Lung (tissue), 12 donors: Measurements from ENCODE around the gene PTDSS2. TPM values are rescaled to one million over a fixed set of nuclear protein-coding genes. Genes with fewer than 3 reads are reported as not detected.

Source experiments
- ATAC-seq: fragments of 200-7000 bp; cut with Tn5 transposase; one replicate; pipeline ENCODE4 v1.9.1; 2020; ENCODE audit warnings: moderate number of reproducible peaks; ENCODE audit not compliant: insufficient read depth, low FRiP score
- DNase-seq, 3 donors: peaks; one replicate each; pipeline ENCODE4 v3.0.0-alpha.2; 2013 to 2017
- H3K27ac ChIP-seq, 2 donors: one replicate each; pipeline ENCODE4 v1.5.1; 2013; ENCODE audit warnings: mild to moderate bottlenecking in 2 of 2, moderate library complexity in 2 of 2, control low read depth in 1 of 2, inconsistent platforms in 1 of 2, low read depth in 1 of 2, low read length in 1 of 2
- H3K27me3 ChIP-seq, 3 donors: one replicate each; pipeline ENCODE4 v1.5.1; 2013; ENCODE audit warnings: low read length in 2 of 3; ENCODE audit not compliant: control insufficient read depth in 3 of 3, insufficient read depth in 3 of 3
- H3K36me3 ChIP-seq, 4 donors: one replicate each; pipeline ENCODE4 v1.5.1; 2013; ENCODE audit warnings: low read length in 4 of 4, mild to moderate bottlenecking in 1 of 4, moderate library complexity in 1 of 4; ENCODE audit not compliant: control insufficient read depth in 4 of 4, insufficient read depth in 4 of 4
- H3K4me1 ChIP-seq, 5 donors: one replicate each; pipeline ENCODE4 v1.5.1; 2013; ENCODE audit warnings: low read length in 5 of 5, mild to moderate bottlenecking in 2 of 5, moderate library complexity in 1 of 5; ENCODE audit not compliant: control insufficient read depth in 5 of 5, insufficient read depth in 5 of 5
- H3K4me3 ChIP-seq: one replicate; pipeline ENCODE4 v1.5.1; 2013; ENCODE audit warnings: mild to moderate bottlenecking, control low read depth, moderate library complexity
- H3K9ac ChIP-seq, 2 donors: one replicate each; pipeline ENCODE4 v1.5.1; 2013; ENCODE audit warnings: low read length in 2 of 2, control low read depth in 1 of 2; ENCODE audit not compliant: insufficient read depth in 1 of 2
- H3K9me3 ChIP-seq, 4 donors: one replicate each; pipeline ENCODE4 v1.5.1; 2013; ENCODE audit warnings: low read length in 3 of 4, mild to moderate bottlenecking in 1 of 4, moderate library complexity in 1 of 4; ENCODE audit not compliant: control insufficient read depth in 4 of 4, insufficient read depth in 3 of 4
- WGBS, 2 donors: extraction: QIAGEN DNeasy Blood & Tissue Kit; methylation state at CpG; one replicate each; pipeline ENCODE4 v1.1.7; 2013; 5-methylcytosine and 5-hydroxymethylcytosine counted together
- polyA plus RNA-seq, 2 donors: library from polyadenylated mRNA; stranded (reverse); fragments of 200-250 nt; gene quantifications; one replicate each; pipeline ENCODE4 v1.2.1, GENCODE V29; 2013
- total RNA-seq, 2 donors: library from RNA; depleted of rRNA in 1 of 2; stranded (reverse); fragments of >200 nt in 1 of 2; gene quantifications; one replicate each; pipeline ENCODE4 v1.2.1, GENCODE V29; 2014 to 2021
- TF ChIP-seq, protein P1 (sequence below): IDR thresholded peaks from 2 replicates; pipeline ENCODE4 v1.5.1; 2012; ENCODE audit warnings: mild to moderate bottlenecking; ENCODE audit errors: control extremely low read depth, extremely low read depth
- donor health status: control.
- donor health status: control.
- donor health status: Bipolar disorder and iron deficiency.
- donor health status: healthy.
- donor health status: DM: yes; HTN: yes; CAD: no.

PTDSS2 gene
- total and polyA plus RNA-seq, 4 donors = 20.4 to 36.5 (median 28.1) TPM

DNA sequence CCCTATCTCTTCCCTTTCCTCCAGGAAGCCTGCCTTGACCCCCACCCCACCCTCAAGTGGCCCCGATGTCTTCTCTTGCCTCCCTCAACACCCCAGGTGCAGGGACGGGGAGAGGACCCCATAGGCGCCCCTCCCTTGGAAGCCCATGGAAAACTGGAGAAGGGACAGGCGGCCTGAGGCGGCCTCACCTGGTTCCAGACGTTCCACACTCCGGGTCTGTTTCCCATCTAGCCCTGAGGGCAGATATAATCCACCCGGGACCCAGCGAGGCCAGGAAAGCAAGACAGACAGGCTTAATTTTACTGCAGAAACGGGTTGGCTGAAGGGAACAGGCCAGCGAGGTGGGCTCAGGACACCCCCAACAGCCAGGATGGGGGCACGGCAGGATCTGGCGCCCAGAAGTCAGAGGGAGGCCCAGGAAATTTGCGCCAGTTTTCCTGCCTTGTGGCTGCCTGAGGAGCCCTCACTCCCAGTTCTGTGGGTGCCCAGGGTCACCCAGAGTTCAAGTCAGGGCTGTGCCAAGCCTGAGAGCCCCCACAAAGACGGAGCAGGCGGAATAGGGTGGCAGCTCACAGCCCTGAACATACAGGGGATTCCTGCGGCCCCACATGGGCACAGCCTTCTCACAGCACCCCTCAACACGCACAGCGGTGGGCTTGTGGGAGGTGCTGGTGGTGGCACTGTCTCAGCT, 32.3 kb upstream of the PTDSS2 start:
- no peak for DNase-seq
- Histone ChIP-seq H3K4me1 (peaks cover 0 to 20% (median 10%) of the 10 kb centered on the region in 5 donors), H3K9ac (no peak overlapping the region), H3K9me3 (no peaks in the 10 kb centered on the region), H3K36me3 (no peaks in the 10 kb centered on the region), H3K27me3 (peaks cover 0 to 4% (median 4%) of the 10 kb centered on the region in 3 donors), H3K27ac (no peak overlapping the region), H3K4me3 (no peak overlapping the region)
- 66 to 72% methylated on average over 19 of the region's 19 CpGs for WGBS, 2 donors
- ATAC-seq = no peak
- TF ChIP-seq, protein P1, sequence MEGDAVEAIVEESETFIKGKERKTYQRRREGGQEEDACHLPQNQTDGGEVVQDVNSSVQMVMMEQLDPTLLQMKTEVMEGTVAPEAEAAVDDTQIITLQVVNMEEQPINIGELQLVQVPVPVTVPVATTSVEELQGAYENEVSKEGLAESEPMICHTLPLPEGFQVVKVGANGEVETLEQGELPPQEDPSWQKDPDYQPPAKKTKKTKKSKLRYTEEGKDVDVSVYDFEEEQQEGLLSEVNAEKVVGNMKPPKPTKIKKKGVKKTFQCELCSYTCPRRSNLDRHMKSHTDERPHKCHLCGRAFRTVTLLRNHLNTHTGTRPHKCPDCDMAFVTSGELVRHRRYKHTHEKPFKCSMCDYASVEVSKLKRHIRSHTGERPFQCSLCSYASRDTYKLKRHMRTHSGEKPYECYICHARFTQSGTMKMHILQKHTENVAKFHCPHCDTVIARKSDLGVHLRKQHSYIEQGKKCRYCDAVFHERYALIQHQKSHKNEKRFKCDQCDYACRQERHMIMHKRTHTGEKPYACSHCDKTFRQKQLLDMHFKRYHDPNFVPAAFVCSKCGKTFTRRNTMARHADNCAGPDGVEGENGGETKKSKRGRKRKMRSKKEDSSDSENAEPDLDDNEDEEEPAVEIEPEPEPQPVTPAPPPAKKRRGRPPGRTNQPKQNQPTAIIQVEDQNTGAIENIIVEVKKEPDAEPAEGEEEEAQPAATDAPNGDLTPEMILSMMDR = no peak

DNA sequence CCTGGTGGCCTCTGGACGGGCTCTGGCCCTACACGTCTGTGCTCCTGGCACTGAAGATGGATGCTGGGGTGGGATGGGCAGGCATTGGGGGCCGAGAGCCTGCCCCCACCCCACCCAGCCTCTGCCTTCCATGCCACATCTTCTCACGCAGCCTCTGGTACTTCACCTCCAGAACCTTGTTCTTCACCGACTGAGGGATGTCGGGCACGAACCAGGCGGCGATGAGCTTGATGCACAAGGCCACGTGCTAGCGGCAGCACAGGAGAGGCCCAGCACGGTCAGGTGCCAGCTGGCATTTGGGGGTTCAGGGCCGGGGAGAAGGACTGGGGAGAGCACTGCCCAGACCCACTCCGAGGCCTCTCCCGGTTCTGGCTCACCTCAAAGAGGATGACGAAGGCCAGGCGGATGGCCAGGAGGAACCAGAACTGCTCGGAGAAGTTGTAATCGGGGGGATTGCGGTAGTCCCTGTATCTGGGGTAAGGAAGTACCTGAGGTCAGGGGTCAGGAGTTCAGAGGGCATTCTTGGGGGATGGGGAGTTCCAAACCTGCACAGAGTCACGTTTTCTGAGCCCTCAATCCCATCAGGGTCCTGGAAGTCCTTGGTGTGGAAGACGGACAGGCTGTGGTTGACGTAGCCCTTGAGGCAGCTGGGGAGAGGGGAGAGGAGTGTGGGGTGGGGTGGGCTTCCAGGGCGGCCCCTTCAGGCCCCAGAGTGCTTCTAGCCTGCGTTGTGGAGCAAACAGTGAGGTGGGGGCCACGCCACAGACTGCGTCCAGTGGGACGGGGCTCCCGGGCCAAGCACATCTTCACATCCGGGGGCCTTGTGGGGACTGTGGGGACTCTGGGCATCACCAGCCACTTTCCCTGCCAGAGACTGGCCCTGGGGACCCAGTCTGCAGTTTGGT, 31.5 kb upstream of the PTDSS2 start:
- TF ChIP-seq, protein P1 = no peak
- no peaks in the 10 kb centered on the region for H3K36me3 ChIP-seq
- no peak overlapping the region for H3K27ac ChIP-seq
- no peak for DNase-seq
- no peak overlapping the region for H3K9ac ChIP-seq
- no peaks in the 10 kb centered on the region for H3K9me3 ChIP-seq
- H3K4me1 ChIP-seq = peaks cover 0 to 19% (median 10%) of the 10 kb centered on the region in 5 donors
- peaks cover 0 to 4% (median 4%) of the 10 kb centered on the region in 3 donors for H3K27me3 ChIP-seq
- no peak for ATAC-seq
- H3K4me3 ChIP-seq = no peak overlapping the region
- WGBS, 2 donors = 94% methylated on average over 30 of the region's 30 CpGs

DNA sequence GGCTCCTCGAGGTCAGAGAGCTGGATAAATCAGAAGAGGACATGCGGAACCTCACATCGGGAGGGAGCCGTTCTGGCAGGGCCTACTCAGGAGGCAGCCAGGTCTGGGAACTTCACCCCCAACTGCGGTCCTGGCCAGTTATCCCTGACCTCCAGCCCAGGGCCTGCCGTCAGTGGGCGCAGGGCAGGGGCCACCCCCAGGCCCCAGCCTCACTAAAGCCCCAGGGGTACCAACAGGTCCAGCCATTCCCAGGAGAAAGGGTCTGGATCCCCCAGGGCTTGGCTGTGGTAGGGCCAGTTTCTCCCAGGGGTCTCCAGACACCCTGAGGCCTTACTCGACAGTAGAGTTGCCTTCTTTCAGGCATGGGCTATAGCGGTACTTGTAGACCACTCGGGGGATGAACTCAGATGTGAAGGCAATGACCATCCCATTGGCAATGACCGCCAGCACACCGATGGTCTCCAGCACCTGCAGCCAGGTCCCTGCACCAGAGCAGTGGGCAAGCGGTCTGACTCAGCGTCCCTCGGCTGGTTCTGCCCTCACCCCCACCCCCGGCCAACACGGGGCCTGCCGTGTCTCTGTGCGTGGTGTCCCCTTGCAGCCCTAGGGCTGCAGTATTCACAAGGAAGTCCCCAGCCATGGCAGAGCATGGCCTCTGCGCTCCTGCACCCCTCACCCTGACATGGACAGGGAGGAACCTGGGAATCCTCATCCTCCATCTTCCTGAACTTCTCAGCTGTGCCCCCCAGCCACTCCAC, 30.7 kb upstream of the PTDSS2 start:
- Histone ChIP-seq H3K4me3 (no peak overlapping the region), H3K27ac (no peak overlapping the region), H3K9me3 (no peaks in the 10 kb centered on the region), H3K27me3 (peaks cover 0 to 9% (median 4%) of the 10 kb centered on the region in 3 donors), H3K4me1 (peaks cover 0 to 16% (median 10%) of the 10 kb centered on the region in 5 donors), H3K9ac (no peak overlapping the region), H3K36me3 (no peaks in the 10 kb centered on the region)
- TF ChIP-seq, protein P1 = no peak
- DNase-seq = no peak
- ATAC-seq = no peak
- WGBS, 2 donors = 89 to 91% methylated on average over 20 of the region's 20 CpGs
